GM23338 (cell line): ENCODE measurements around the gene PDCD1. TPM values are rescaled to one million over a fixed set of nuclear protein-coding genes. Genes with fewer than 3 reads are reported as not detected.

Experiments
- ATAC-seq: fragments of 200-7000 bp; cut with Tn5 transposase; 3 replicates; pipeline ENCODE4 v1.9.1; 2020
- DNase-seq: peaks from one replicate; pipeline ENCODE4 v3.0.0-alpha.2; 2015; ENCODE audit warnings: low spot score
- H2AFZ ChIP-seq: fragments of 200-600 bp; sonication (generic); 2 replicates; pipeline ENCODE4 v1.8.0; 2016; ENCODE audit warnings: antibody characterized with exemption, mild to moderate bottlenecking, moderate library complexity
- H3F3A ChIP-seq: fragments of 200-600 bp; sonication (generic); replicated peaks from 2 replicates; pipeline ENCODE4 v1.8.0; 2017; ENCODE audit warnings: antibody characterized with exemption, mixed run types, low read depth
- H3K27ac ChIP-seq: fragments of 200-600 bp; sonication (generic); 2 replicates; pipeline ENCODE4 v1.6.1; 2016; ENCODE audit warnings: low read depth
- H3K27me3 ChIP-seq: fragments of 200-600 bp; sonication (generic); 2 replicates; pipeline ENCODE4 v1.8.0; 2016; ENCODE audit warnings: mild to moderate bottlenecking, mixed run types, moderate library complexity; ENCODE audit not compliant: insufficient read depth
- H3K36me3 ChIP-seq: fragments of 200-600 bp; sonication (generic); 2 replicates; pipeline ENCODE4 v1.8.0; 2016; ENCODE audit warnings: mild to moderate bottlenecking; ENCODE audit not compliant: insufficient read depth
- H3K4me1 ChIP-seq: fragments of 200-600 bp; sonication (generic); 2 replicates; pipeline ENCODE4 v1.8.0; 2016; ENCODE audit warnings: mild to moderate bottlenecking, moderate library complexity; ENCODE audit not compliant: insufficient read depth
- H3K4me2 ChIP-seq: fragments of 200-600 bp; sonication (generic); 2 replicates; pipeline ENCODE4 v1.7.1; 2017; ENCODE audit warnings: mixed run types
- H3K4me3 ChIP-seq: fragments of 200-600 bp; sonication (generic); 2 replicates; pipeline ENCODE4 v1.6.1; 2016; ENCODE audit warnings: mixed run types
- H3K79me2 ChIP-seq: fragments of 200-600 bp; sonication (generic); replicated peaks from 2 replicates; pipeline ENCODE4 v1.8.0; 2017; ENCODE audit warnings: mild to moderate bottlenecking; ENCODE audit not compliant: insufficient read depth
- H3K9me2 ChIP-seq: fragments of 200-600 bp; sonication (generic); 2 replicates; pipeline ENCODE4 v1.8.0; 2017; ENCODE audit not compliant: insufficient read depth
- H4K20me1 ChIP-seq: fragments of 200-600 bp; sonication (generic); replicated peaks from 2 replicates; pipeline ENCODE4 v1.8.0; 2017; ENCODE audit warnings: mild to moderate bottlenecking; ENCODE audit not compliant: insufficient read depth
- H3K27ac Mint-ChIP-seq: 2 replicates; pipeline ENCODE4 v1.8.0; 2020; ENCODE audit warnings: inconsistent platforms, mild to moderate bottlenecking, moderate library complexity, mixed read lengths
- H3K27me3 Mint-ChIP-seq: 3 replicates; pipeline ENCODE4 v1.8.0; 2022; ENCODE audit warnings: low read depth, mild to moderate bottlenecking, moderate library complexity, mixed read lengths, inconsistent platforms; ENCODE audit not compliant: insufficient read depth, poor library complexity
- H3K36me3 Mint-ChIP-seq: 3 replicates; pipeline ENCODE4 v1.8.0; 2021; ENCODE audit warnings: low read depth, mild to moderate bottlenecking, inconsistent platforms, moderate library complexity, mixed read lengths
- H3K4me1 Mint-ChIP-seq: 3 replicates; pipeline ENCODE4 v1.8.0; 2020; ENCODE audit warnings: mild to moderate bottlenecking, inconsistent platforms, mixed read lengths
- H3K4me3 Mint-ChIP-seq: 3 replicates; pipeline ENCODE4 v1.8.0; 2021; ENCODE audit warnings: moderate library complexity, mild to moderate bottlenecking, inconsistent platforms, mixed read lengths
- H3K9me3 Mint-ChIP-seq: 3 replicates; pipeline ENCODE4 v1.8.0; 2020; ENCODE audit warnings: moderate library complexity, mild to moderate bottlenecking, inconsistent platforms, mixed read lengths
- CREB1 ChIP-seq: fragments of 250-450 bp; sonication (Bioruptor Pico); IDR thresholded peaks from 2 replicates; pipeline ENCODE4 v1.5.0; 2020; ENCODE audit warnings: low read depth, mild to moderate bottlenecking, moderate library complexity
- ETS1 ChIP-seq: IDR thresholded peaks from 2 replicates; pipeline ENCODE4 v1.6.1; 2016; ENCODE audit warnings: antibody characterized with exemption
- EZH2 ChIP-seq: fragments of 200-600 bp; sonication (generic); IDR thresholded peaks from one replicate; pipeline ENCODE4 v1.8.0; 2017; ENCODE audit warnings: antibody characterized with exemption, mild to moderate bottlenecking, low read depth; ENCODE audit not compliant: unreplicated experiment
- EZH2phosphoT487 ChIP-seq: fragments of 200-600 bp; sonication (generic); IDR thresholded peaks from one replicate; pipeline ENCODE4 v1.8.1; 2018; ENCODE audit warnings: antibody characterized with exemption; ENCODE audit not compliant: unreplicated experiment
- JUNB ChIP-seq: IDR thresholded peaks from one replicate; pipeline ENCODE4 v1.6.1; 2016; ENCODE audit warnings: antibody characterized with exemption; ENCODE audit not compliant: unreplicated experiment
- NANOG ChIP-seq: IDR thresholded peaks from 2 replicates; pipeline ENCODE4 v1.6.1; 2016; ENCODE audit warnings: antibody characterized with exemption, borderline replicate concordance
- POLR2AphosphoS5 ChIP-seq: IDR thresholded peaks from 2 replicates; pipeline ENCODE4 v1.6.1; 2016; ENCODE audit warnings: antibody characterized with exemption, low read depth
- STAT1 ChIP-seq: IDR thresholded peaks from one replicate; pipeline ENCODE4 v1.6.1; 2016; ENCODE audit warnings: antibody characterized with exemption; ENCODE audit not compliant: unreplicated experiment
- ZNF114 ChIP-seq: fragments of 250-450 bp; sonication (Bioruptor Pico); IDR thresholded peaks from 2 replicates; pipeline ENCODE4 v1.5.0; 2020; ENCODE audit warnings: mild to moderate bottlenecking, moderate library complexity
- ZNF331 ChIP-seq: fragments of 250-450 bp; sonication (Bioruptor Pico); IDR thresholded peaks from 2 replicates; pipeline ENCODE4 v1.5.0; 2020; ENCODE audit warnings: low read depth, mild to moderate bottlenecking, moderate library complexity
- ZNF462 ChIP-seq: fragments of 250-450 bp; sonication (Bioruptor Pico); IDR thresholded peaks from 2 replicates; pipeline ENCODE4 v1.5.0; 2020; ENCODE audit warnings: mild to moderate bottlenecking, moderate library complexity
- polyA plus RNA-seq: library from polyadenylated mRNA; unstranded; fragments of >200 nt; fragmentation: Nextera tagmentation; extraction: Ambion mirVana; gene quantifications from 2 replicates; pipeline ENCODE4 v1.2.1, GENCODE V29; 2016
- total RNA-seq: library from RNA; depleted of rRNA; stranded (reverse); fragments of >200 nt; shearing (Covaris generic); gene quantifications from 2 replicates; pipeline ENCODE4 v1.2.3, GENCODE V29; 2014
- TF ChIP-seq, protein P1 (sequence below), 2 experiments: fragments of 200-600 bp in 1 of 2; sonication (generic) in 1 of 2; conservative IDR thresholded peaks; 2 replicates each; pipeline versions ENCODE4 v1.5.1 to v1.6.1; 2016 to 2017; ENCODE audit warnings: antibody characterized with exemption in 2 of 2, low read depth in 2 of 2, mild to moderate bottlenecking in 2 of 2, moderate library complexity in 1 of 2
- TF ChIP-seq, protein P2 (sequence below): IDR thresholded peaks from one replicate; pipeline ENCODE4 v1.6.1; 2018; ENCODE audit warnings: antibody characterized with exemption; ENCODE audit not compliant: unreplicated experiment

PDCD1 gene
- total and polyA plus RNA-seq, 2 experiments from 2014 or later = 0.34 to 0.38 TPM

DNA sequence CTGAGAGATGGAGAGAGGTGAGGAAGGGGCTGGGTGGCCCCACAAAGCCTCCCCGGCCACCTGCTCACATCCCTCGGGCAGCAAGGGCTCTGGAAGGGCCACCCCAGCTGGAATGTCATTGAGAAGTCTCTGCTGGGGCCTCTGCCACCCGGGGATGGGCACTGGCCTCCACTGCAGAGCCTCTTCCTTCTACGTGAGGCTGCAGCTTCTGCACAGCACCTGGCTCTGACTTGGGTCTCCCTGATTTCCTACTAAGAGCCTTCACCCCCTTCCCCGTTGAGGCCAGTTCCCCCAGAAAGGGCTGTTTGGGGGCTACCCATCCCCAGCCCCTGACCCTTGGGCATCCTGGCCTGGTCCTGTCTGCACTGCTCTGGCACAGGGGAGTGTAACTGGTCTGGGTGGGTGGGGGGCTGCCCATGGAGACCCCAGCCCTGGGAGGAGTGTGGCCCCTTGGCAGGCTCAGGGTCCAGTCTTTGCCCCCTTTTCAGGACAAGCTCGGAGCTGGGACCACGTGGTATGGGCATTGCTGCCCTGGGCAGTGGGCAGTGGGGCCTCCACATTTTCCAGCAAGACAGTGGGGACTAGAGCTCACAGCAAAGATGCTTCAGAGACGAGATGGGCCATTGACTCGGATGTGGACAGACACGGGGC is 5.6 kb downstream of the PDCD1 start:
- Mint-ChIP-seq H3K27ac (no peak overlapping the region), H3K27me3 (peaks cover 6% of the 10 kb centered on the region), H3K4me3 (no peak overlapping the region), H3K36me3 (no peaks in the 10 kb centered on the region), H3K9me3 (no peaks in the 10 kb centered on the region; the same call in 2 of the 3 replicates), H3K4me1 (no peaks in the 10 kb centered on the region)
- Histone ChIP-seq H3F3A (no peaks in the 10 kb centered on the region), H2AFZ (no peak overlapping the region), H3K4me2 (no peak overlapping the region), H3K79me2 (no peaks in the 10 kb centered on the region), H3K4me3 (no peak overlapping the region), H3K27ac (no peak overlapping the region), H3K4me1 (no peaks in the 10 kb centered on the region), H4K20me1 (no peaks in the 10 kb centered on the region), H3K36me3 (no peaks in the 10 kb centered on the region), H3K27me3 (no peaks in the 10 kb centered on the region), H3K9me2 (no peaks in the 10 kb centered on the region)
- DNase-seq (no peak), ATAC-seq (no peak)
- TF ChIP-seq EZH2phosphoT487 = no peak
- TF ChIP-seq, protein P1, sequence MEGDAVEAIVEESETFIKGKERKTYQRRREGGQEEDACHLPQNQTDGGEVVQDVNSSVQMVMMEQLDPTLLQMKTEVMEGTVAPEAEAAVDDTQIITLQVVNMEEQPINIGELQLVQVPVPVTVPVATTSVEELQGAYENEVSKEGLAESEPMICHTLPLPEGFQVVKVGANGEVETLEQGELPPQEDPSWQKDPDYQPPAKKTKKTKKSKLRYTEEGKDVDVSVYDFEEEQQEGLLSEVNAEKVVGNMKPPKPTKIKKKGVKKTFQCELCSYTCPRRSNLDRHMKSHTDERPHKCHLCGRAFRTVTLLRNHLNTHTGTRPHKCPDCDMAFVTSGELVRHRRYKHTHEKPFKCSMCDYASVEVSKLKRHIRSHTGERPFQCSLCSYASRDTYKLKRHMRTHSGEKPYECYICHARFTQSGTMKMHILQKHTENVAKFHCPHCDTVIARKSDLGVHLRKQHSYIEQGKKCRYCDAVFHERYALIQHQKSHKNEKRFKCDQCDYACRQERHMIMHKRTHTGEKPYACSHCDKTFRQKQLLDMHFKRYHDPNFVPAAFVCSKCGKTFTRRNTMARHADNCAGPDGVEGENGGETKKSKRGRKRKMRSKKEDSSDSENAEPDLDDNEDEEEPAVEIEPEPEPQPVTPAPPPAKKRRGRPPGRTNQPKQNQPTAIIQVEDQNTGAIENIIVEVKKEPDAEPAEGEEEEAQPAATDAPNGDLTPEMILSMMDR (conservative IDR thresholded peaks at IDR 0.05; ENCODE audit: low read depth in 2 of 2) = no peak
- no peak for TF ChIP-seq ZNF114 (CRISPR knock-in tag)
- TF ChIP-seq NANOG = no peak
- TF ChIP-seq CREB1 (CRISPR knock-in tag) = no peak
- TF ChIP-seq, protein P2, sequence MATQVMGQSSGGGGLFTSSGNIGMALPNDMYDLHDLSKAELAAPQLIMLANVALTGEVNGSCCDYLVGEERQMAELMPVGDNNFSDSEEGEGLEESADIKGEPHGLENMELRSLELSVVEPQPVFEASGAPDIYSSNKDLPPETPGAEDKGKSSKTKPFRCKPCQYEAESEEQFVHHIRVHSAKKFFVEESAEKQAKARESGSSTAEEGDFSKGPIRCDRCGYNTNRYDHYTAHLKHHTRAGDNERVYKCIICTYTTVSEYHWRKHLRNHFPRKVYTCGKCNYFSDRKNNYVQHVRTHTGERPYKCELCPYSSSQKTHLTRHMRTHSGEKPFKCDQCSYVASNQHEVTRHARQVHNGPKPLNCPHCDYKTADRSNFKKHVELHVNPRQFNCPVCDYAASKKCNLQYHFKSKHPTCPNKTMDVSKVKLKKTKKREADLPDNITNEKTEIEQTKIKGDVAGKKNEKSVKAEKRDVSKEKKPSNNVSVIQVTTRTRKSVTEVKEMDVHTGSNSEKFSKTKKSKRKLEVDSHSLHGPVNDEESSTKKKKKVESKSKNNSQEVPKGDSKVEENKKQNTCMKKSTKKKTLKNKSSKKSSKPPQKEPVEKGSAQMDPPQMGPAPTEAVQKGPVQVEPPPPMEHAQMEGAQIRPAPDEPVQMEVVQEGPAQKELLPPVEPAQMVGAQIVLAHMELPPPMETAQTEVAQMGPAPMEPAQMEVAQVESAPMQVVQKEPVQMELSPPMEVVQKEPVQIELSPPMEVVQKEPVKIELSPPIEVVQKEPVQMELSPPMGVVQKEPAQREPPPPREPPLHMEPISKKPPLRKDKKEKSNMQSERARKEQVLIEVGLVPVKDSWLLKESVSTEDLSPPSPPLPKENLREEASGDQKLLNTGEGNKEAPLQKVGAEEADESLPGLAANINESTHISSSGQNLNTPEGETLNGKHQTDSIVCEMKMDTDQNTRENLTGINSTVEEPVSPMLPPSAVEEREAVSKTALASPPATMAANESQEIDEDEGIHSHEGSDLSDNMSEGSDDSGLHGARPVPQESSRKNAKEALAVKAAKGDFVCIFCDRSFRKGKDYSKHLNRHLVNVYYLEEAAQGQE = no peak
- TF ChIP-seq POLR2AphosphoS5 = no peak
- no peak for TF ChIP-seq ZNF331
- TF ChIP-seq ZNF462 (CRISPR knock-in tag) = no peak
- TF ChIP-seq STAT1 = no peak
- no peak for TF ChIP-seq EZH2
- no peak for TF ChIP-seq JUNB
- no peak for TF ChIP-seq ETS1
